Keratinocyte (primary cell): Measurements from ENCODE around the gene LSG1. TPM values are rescaled to one million over a fixed set of nuclear protein-coding genes. Genes with fewer than 3 reads are reported as not detected.

Source experiments
- DNase-seq: peaks from one replicate; pipeline ENCODE4 v3.0.0-alpha.2; 2011; ENCODE audit warnings: low read depth, missing footprints, low spot score
- FAIRE-seq: peaks from 2 replicates; lab custom pipeline; 2011; peaks lifted over from hg19 to GRCh38; lab: Jason Lieb, UNC
- H2AFZ ChIP-seq: 2 replicates; pipeline ENCODE4 v1.6.0; 2012; ENCODE audit warnings: low read length, control low read depth, inconsistent platforms; ENCODE audit not compliant: control insufficient read depth
- H3K27ac ChIP-seq: 2 replicates; pipeline ENCODE4 v1.5.1; 2011; ENCODE audit warnings: low read length; ENCODE audit not compliant: control insufficient read depth, insufficient read depth
- H3K27me3 ChIP-seq: 3 replicates; pipeline ENCODE4 v1.6.0; 2011; ENCODE audit warnings: low read length; ENCODE audit not compliant: control insufficient read depth, insufficient read depth; ENCODE audit errors: extremely low read depth
- H3K36me3 ChIP-seq, 2 experiments: 2 replicates in 1 of 2; 3 replicates in 1 of 2; pipeline ENCODE4 v1.5.1; 2011; ENCODE audit warnings: low read length in 2 of 2, mild to moderate bottlenecking in 1 of 2; ENCODE audit not compliant: control insufficient read depth in 2 of 2, insufficient read depth in 2 of 2; ENCODE audit errors: extremely low read depth in 1 of 2
- H3K4me1 ChIP-seq: 3 replicates; pipeline ENCODE4 v1.5.1; 2011; ENCODE audit warnings: low read length; ENCODE audit not compliant: control insufficient read depth, insufficient read depth; ENCODE audit errors: extremely low read depth
- H3K4me2 ChIP-seq: 3 replicates; pipeline ENCODE4 v1.6.0; 2011; ENCODE audit warnings: low read depth, low read length; ENCODE audit not compliant: control insufficient read depth, insufficient read depth; ENCODE audit errors: extremely low read depth
- H3K4me3 ChIP-seq, 3 experiments: fragments of 200-600 bp in 1 of 3; sonication (generic) in 1 of 3; 2 replicates in 2 of 3; 3 replicates in 1 of 3; pipeline ENCODE4 v1.5.1; 2011 to 2016; ENCODE audit warnings: low read length in 3 of 3, mild to moderate bottlenecking in 3 of 3, control low read depth in 2 of 3, inconsistent platforms in 1 of 3, low read depth in 1 of 3, mixed read lengths in 1 of 3, mixed run types in 1 of 3, moderate library complexity in 1 of 3; ENCODE audit not compliant: control insufficient read depth in 2 of 3, insufficient read depth in 2 of 3; ENCODE audit errors: extremely low read depth in 1 of 3
- H3K79me2 ChIP-seq: 2 replicates; pipeline ENCODE4 v1.6.0; 2012; ENCODE audit warnings: low read length; ENCODE audit not compliant: control insufficient read depth, insufficient read depth
- H3K9ac ChIP-seq: 3 replicates; pipeline ENCODE4 v1.6.0; 2011; ENCODE audit warnings: low read length; ENCODE audit not compliant: control insufficient read depth, insufficient read depth; ENCODE audit errors: extremely low read depth
- H3K9me1 ChIP-seq: 3 replicates; pipeline ENCODE4 v1.6.0; 2011; ENCODE audit warnings: low read length; ENCODE audit not compliant: control insufficient read depth, insufficient read depth; ENCODE audit errors: extremely low read depth
- H3K9me3 ChIP-seq: 2 replicates; pipeline ENCODE4 v1.5.1; 2012; ENCODE audit warnings: low read depth, low read length; ENCODE audit not compliant: control insufficient read depth
- H4K20me1 ChIP-seq: 3 replicates; pipeline ENCODE4 v1.6.0; 2011; ENCODE audit warnings: low read length; ENCODE audit not compliant: control insufficient read depth, insufficient read depth; ENCODE audit errors: extremely low read depth
- EZH2 ChIP-seq: IDR thresholded peaks from one replicate; pipeline ENCODE4 v1.6.1; 2012; ENCODE audit warnings: inconsistent platforms, mild to moderate bottlenecking, low read length, moderate library complexity
- dilution Hi-C: fragments of 300-500 bp; cut with MboI; formaldehyde crosslinking; loops from one replicate; pipeline ENCODE4 v1.7.0; 2020; ENCODE audit warnings: low sequenced_read_pairs; ENCODE audit not compliant: extremely low pct_ligation_motif_present
- polyA plus RNA-seq, 5 experiments: library from polyadenylated mRNA; depleted of rRNA in 3 of 5; stranded (reverse) in 3 of 5; stranded (forward) in 1 of 5; unstranded in 1 of 5; fragments of >200 nt; gene quantifications; 1 replicate in 1 of 5; 2 replicates in 3 of 5; 3 replicates in 1 of 5; pipeline versions ENCODE4 v1.2.1 to v1.2.3, GENCODE V29; 2011 to 2012; ENCODE audit warnings: missing spikeins in 2 of 5, low read depth in 1 of 5, low replicate concordance in 1 of 5
- TF ChIP-seq, protein P1 (sequence below), 3 experiments: IDR thresholded peaks in 1 of 3; conservative IDR thresholded peaks in 1 of 3; optimal IDR thresholded peaks in 1 of 3; 2 replicates in 2 of 3; 3 replicates in 1 of 3; pipeline versions ENCODE3 to v1.5.1; 2011; ENCODE audit warnings: low read length in 3 of 3, mild to moderate bottlenecking in 3 of 3, moderate library complexity in 2 of 3, control low read depth in 1 of 3, inconsistent platforms in 1 of 3; ENCODE audit not compliant: insufficient read depth in 2 of 3; ENCODE audit errors: extremely low read depth in 1 of 3

LSG1 gene
- polyA plus RNA-seq, 1 donor (not counting 4 experiments of a cell fraction or from before 2014, with no cell fraction given) = 40.7 TPM

DNA sequence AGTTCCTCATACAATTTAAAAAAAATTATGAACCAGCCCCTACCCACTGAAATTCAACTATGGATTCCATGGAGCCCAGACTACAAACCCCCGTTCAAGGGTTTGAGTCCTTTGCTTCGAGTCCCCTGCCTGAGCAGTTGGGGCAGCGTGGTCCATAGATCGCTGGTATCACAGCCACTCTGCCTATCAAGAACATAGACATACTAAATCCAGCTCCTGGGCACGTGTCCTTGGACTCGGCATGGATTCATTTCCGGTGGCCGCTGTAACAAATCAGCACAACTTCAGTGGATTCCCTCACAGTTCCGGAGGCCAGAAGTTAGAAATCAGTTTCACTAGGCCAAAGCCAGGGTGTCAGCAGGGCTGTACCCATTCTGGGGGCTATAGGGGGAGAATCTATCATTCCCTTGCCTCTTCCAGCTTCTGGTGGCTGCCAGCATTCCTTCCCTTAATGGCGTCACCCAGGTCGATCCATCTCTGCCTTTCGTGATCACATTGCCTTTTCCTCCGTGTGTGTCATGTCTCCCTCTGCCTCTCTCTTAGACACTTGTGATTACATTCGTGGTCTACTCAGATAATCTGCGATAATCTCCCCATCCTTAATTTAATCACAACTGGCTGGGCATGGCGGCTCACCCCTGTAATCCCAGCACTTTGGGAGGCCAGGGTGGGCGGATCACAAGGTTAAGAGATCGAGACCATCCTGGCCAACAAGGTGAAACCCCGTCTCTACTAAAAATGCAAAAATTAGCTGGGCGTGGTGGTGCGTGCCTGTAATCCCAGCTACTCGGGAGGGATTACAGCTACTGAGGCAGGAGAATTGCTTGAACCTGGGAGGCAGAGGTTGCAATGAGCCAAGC lies 34.2 kb downstream of the LSG1 start:
- Histone ChIP-seq H2AFZ (no peak overlapping the region), H3K27me3 (no peaks in the 10 kb centered on the region), H3K4me2 (no peak overlapping the region), H3K79me2 (no peaks in the 10 kb centered on the region), H3K9me3 (no peaks in the 10 kb centered on the region), H3K9ac (no peak overlapping the region), H3K27ac (no peak overlapping the region), H3K4me3 (no peak overlapping the region), H3K36me3 (peaks cover 12 to 19% of the 10 kb centered on the region in 2 experiments), H3K4me1 (no peaks in the 10 kb centered on the region), H4K20me1 (no peaks in the 10 kb centered on the region), H3K9me1 (no peaks in the 10 kb centered on the region)
- TF ChIP-seq, protein P1, sequence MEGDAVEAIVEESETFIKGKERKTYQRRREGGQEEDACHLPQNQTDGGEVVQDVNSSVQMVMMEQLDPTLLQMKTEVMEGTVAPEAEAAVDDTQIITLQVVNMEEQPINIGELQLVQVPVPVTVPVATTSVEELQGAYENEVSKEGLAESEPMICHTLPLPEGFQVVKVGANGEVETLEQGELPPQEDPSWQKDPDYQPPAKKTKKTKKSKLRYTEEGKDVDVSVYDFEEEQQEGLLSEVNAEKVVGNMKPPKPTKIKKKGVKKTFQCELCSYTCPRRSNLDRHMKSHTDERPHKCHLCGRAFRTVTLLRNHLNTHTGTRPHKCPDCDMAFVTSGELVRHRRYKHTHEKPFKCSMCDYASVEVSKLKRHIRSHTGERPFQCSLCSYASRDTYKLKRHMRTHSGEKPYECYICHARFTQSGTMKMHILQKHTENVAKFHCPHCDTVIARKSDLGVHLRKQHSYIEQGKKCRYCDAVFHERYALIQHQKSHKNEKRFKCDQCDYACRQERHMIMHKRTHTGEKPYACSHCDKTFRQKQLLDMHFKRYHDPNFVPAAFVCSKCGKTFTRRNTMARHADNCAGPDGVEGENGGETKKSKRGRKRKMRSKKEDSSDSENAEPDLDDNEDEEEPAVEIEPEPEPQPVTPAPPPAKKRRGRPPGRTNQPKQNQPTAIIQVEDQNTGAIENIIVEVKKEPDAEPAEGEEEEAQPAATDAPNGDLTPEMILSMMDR (optimal IDR thresholded peaks at IDR 0.05 in 1 of 3, IDR thresholded peaks at IDR 0.05 in 1 of 3, conservative IDR thresholded peaks at IDR 0.05 in 1 of 3; ENCODE audit: extremely low read depth in 1 of 3, insufficient read depth in 2 of 3, low read length in 3 of 3) = no peak
- TF ChIP-seq EZH2 = no peak
- FAIRE-seq = no peak
- no peak for DNase-seq
- dilution Hi-C loops = no loop called here

DNA sequence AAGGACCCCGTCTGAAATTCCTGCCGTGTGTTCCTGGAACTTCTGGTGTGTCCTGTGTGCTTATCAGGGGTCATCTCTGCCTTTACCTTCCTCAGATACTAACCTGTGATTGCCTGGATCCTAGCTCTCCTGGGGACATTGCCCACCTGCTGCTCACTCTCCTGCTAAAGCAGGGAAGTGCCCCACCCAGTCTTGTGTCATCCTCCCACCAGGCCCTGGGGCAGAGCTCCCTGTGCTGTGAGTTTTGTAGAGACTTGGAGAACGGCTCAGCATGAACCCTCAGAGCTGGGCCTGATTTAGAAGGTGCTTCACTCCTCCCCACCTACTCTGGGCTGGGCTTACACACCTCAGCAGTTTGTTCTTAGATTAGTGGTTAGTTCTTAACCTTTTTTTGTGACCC lies 34.9 kb downstream of the LSG1 start:
- dilution Hi-C loops = no loop called here
- no peaks in the 10 kb centered on the region for H3K4me1 ChIP-seq
- no peak overlapping the region for H3K9ac ChIP-seq
- no peaks in the 10 kb centered on the region for H4K20me1 ChIP-seq
- no peaks in the 10 kb centered on the region for H3K9me3 ChIP-seq
- peaks cover 5% of the 10 kb centered on the region for H3K79me2 ChIP-seq
- H3K4me2 ChIP-seq = no peak overlapping the region
- DNase-seq (no peak), FAIRE-seq (no peak)
- no peaks in the 10 kb centered on the region for H3K27me3 ChIP-seq
- H3K9me1 ChIP-seq = no peaks in the 10 kb centered on the region
- TF ChIP-seq, protein P1 (optimal IDR thresholded peaks at IDR 0.05 in 1 of 3, IDR thresholded peaks at IDR 0.05 in 1 of 3, conservative IDR thresholded peaks at IDR 0.05 in 1 of 3; ENCODE audit: extremely low read depth in 1 of 3, insufficient read depth in 2 of 3, low read length in 3 of 3) = no peak
- no peak for TF ChIP-seq EZH2
- no peak overlapping the region for H3K4me3 ChIP-seq
- no peak overlapping the region for H2AFZ ChIP-seq
- H3K36me3 ChIP-seq = peaks cover 12 to 17% of the 10 kb centered on the region in 2 experiments
- H3K27ac ChIP-seq = no peak overlapping the region
